ENCODE results near the gene BMPR1B.

- TF ChIP-seq, protein P1, sequence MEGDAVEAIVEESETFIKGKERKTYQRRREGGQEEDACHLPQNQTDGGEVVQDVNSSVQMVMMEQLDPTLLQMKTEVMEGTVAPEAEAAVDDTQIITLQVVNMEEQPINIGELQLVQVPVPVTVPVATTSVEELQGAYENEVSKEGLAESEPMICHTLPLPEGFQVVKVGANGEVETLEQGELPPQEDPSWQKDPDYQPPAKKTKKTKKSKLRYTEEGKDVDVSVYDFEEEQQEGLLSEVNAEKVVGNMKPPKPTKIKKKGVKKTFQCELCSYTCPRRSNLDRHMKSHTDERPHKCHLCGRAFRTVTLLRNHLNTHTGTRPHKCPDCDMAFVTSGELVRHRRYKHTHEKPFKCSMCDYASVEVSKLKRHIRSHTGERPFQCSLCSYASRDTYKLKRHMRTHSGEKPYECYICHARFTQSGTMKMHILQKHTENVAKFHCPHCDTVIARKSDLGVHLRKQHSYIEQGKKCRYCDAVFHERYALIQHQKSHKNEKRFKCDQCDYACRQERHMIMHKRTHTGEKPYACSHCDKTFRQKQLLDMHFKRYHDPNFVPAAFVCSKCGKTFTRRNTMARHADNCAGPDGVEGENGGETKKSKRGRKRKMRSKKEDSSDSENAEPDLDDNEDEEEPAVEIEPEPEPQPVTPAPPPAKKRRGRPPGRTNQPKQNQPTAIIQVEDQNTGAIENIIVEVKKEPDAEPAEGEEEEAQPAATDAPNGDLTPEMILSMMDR (IDR thresholded peaks at IDR 0.05 in 8 of 11, conservative IDR thresholded peaks at IDR 0.05 in 3 of 11): no peak
- no peak for TF ChIP-seq POLR2AphosphoS5 (IDR thresholded peaks at IDR 0.05)
- no peak for TF ChIP-seq POLR2A (IDR thresholded peaks at IDR 0.05)
Measured at GRCh38 chr4:95183656-95184408, 426.1 kb downstream of the BMPR1B start.
